ENCODE measurements around the gene MYOCD. TPM values are rescaled to one million over a fixed set of nuclear protein-coding genes. Genes with fewer than 3 reads are reported as not detected.
A peak's percentile ranks its signal among the peaks of the same experiment; 100 is the strongest.

Gene MYOCD
- total RNA-seq, 1 experiment from 2014 or later, result not detected

GRCh38 chr17:12800855-12801365 is 135.2 kb downstream of the MYOCD start:
- in situ Hi-C loops (cut with HindIII; ENCODE audit: low sequenced_read_pairs), result no loop called here
- no peak for DNase-seq (ENCODE audit: low spot score)

GRCh38 chr17:12806630-12807029 is 140.9 kb downstream of the MYOCD start:
- in situ Hi-C loops (cut with HindIII; ENCODE audit: low sequenced_read_pairs), result no loop called here
- no peak for DNase-seq (ENCODE audit: low spot score)

GRCh38 chr17:12808723-12809122 is 143.0 kb downstream of the MYOCD start:
- no peak for DNase-seq (ENCODE audit: low spot score)
- in situ Hi-C loops (cut with HindIII; ENCODE audit: low sequenced_read_pairs), result no loop called here

- DNase-seq (ENCODE audit: low spot score), result no peak
- in situ Hi-C loops (cut with HindIII; ENCODE audit: low sequenced_read_pairs), result no loop called here
Observed at GRCh38 chr17:12812877-12813276, 147.2 kb downstream of the MYOCD start.

GRCh38 chr17:12813664-12814063 is 148.0 kb downstream of the MYOCD start:
- in situ Hi-C loops (cut with HindIII; ENCODE audit: low sequenced_read_pairs), result no loop called here
- peak; percentile 35 for DNase-seq (ENCODE audit: low spot score)

GRCh38 chr17:12814718-12815117 is 149.0 kb downstream of the MYOCD start:
- DNase-seq (ENCODE audit: low spot score), result no peak
- in situ Hi-C loops (cut with HindIII; ENCODE audit: low sequenced_read_pairs), result no loop called here

- in situ Hi-C loops (cut with HindIII; ENCODE audit: low sequenced_read_pairs), result no loop called here
Observed at GRCh38 chr17:12815642-12816141, 150.0 kb downstream of the MYOCD start.

More at GRCh38 chr17:12815642-12816141, 150.0 kb downstream of the MYOCD start:
- DNase-seq (ENCODE audit: low spot score), result no peak

Other genes with a start within 250 kb of the MYOCD start
- 0.62 and 1.6 TPM in 2 replicates for gene ARHGAP44, start 123.6 kb downstream of the MYOCD start, total RNA-seq (2014; rRNA removed; shearing (Covaris generic))

Data from G401 (cell line).